Stimulated activated CD4-positive, alpha-beta T cell treated with anti-CD3 and anti-CD28 coated beads, TNF-alpha, amount 100 ng/mL, for 24 hours (primary cell): Measurements from ENCODE around the gene KCNJ15.

ENCODE experiments used
- DNase-seq, 3 experiments: peaks; one replicate each; pipeline ENCODE4 v3.0.0-alpha.2; 2020; ENCODE audit warnings: low read depth in 3 of 3

KCNJ15 gene

DNA sequence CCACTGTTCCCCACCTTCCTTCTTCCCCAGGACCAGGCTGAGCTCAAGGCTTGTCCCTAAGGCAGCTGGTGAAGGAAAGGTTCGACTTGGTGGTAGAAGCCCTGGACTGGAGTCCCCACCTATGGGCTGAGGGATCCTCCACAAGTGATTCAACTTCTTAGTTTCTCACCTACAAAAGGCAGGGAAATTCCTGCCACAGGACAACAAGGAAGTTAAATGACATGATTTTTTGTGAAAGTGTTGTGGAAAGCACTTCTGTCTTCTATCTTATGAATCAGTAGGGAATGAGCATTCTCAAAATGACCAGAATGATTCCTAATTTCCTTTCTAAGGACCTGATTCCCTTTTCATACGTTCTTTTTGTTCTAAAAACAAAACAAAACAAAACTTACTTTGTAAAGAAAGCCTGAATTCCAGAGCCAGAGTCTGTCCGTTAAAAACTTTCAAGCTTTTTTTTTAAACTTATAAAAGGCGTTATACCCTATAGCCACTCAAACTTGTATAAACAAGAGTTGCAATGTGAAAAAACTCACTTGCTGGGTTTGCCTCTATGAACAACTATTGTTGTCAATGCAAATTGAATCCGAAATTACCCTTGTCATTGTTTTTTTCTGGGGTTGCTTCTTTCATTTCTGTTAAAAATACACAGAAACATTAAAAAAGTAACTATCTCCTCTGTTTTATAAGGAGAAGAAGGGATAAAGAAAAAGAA is 12.2 kb downstream of the KCNJ15 start:
- DNase-seq = no peak

DNA sequence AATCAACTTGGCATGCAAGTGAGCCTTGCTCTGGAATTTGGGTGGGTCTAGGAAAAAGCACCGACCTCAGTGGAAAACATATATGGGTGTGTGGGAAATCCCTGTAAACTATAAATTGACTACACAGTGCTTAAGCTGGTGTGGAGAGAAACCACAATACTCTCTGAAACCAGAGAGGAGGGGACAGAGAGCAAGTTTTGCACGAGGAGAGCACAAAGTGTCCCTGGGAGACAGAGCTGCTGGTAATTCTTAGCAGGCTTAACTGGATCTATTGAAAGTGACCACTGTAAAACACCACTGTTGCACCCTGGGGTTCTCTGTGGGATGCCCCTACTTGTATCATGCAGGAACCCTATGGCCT is 12.8 kb downstream of the KCNJ15 start:
- DNase-seq = no peak

DNA sequence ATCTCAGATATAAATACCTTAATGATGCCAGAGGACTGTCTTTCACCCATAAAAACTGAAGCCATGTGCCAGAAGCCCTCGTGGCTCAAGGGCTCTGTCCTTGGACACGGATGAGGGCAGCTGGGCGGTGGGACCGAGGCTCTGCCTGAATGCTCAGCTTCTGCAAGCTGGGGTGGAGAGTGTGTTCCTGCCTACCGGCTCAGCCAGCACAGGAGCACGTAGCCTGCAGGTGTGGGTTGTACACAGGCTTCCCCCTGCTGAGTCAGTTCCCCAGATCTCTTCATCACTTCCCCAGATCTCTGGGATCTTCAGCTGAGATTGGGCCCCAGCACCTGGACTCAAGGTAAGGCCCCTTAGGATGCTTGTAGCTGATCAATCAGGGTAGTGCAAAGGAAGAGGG is 15.4 kb downstream of the KCNJ15 start:
- DNase-seq = no peak

DNA sequence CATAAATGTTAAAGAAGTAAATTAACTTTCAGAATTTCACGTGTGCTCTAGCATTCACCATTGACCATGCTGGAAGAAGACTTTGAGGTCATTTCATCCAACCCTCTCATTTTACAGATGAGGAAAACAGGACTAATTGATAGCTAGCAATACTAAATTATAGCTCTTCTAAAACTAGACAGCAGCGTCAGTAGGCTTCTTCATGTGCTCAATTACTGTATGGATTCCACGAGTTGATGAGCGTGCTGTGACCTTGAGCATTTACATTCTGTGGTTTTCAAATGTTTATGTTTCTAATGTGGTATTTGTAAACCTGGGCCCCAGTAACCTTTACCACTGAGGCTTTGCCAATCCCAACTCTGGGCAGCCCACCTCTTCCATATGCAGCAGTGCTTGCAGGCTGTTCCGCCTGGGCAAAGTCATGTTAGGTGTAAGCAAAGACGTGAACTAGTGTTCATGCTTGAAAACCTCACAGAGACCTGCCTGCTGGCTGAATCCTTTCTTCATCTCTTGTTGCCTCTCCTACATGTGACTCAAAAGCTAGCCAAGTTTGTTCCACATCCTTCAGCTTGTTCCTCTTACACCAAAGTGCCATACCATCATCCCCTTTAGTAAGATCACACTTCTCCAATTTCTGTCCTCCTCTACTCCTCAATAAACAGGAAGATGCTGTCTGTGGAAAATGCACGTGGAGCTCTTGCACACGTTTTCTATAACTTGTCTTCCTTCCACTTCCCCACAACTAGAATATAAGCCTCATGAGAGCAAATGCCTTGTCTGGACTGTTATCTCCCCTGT is 17.2 kb downstream of the KCNJ15 start:
- no peak for DNase-seq

DNA sequence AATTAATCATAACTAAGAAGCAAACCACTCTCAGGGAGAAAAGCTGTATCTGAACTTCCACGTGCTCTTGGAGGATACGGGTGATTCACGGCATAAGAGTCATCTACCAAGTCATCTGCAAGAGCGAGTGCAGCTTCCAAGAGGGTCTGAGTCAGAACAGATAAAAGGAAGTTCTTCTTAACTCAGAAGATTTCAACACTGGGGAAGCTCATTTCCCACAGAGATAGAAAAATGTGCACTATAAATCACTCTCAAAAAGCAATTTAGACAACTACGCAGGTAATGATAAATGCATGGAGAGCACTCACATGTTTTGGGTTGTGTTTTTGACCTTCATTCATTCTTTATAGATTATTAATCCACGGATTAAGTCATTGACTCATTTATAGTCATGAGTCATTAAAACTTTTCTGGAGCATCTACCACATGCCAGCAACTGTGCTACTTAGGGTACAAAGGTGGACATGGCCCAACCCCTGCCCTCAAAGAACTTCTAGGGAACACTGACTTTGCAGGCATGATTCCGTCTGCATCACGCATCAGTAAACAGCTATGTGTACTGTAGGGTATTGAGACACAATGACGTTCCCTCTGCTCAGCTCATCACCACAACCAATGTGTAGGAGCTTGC is 20.8 kb downstream of the KCNJ15 start:
- no peak for DNase-seq

DNA sequence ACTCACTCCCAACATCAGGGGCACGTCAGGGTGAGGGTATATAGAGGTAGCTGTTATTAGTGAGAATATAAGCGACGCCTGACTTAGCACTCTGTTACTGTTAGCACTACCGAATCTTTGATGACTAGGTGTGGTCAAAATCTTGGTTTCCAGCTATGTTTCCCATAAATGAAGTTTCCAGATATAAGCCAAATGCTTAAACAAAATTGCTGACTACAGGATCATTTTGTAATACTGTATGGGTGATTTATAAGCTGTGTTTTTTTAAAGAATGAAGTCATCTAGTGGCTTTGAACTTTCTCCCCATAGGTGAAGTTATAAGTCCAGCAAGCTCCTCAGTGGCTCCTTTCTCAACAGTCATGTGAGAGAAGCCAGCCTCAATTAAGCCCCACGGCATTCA is 23.7 kb downstream of the KCNJ15 start:
- no peak for DNase-seq

DNA sequence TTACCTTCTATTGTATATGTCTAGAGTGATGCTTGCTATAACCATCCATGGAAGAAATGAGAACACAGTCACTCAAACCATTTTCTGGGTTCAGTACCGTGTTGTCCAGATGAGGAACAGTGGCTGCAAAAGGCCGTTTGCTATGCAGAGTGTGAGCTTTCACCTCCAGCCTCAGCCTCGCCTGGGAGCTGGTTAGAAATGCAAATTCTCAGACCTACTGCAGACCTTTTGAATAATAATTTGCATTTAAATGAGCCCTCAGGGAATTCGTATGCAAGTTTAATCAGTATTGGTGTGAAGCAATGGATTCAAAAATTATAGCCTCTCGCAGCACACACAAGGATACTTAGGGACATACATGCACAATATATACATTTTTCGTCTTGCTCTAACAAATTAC is 24.1 kb downstream of the KCNJ15 start:
- DNase-seq = no peak

DNA sequence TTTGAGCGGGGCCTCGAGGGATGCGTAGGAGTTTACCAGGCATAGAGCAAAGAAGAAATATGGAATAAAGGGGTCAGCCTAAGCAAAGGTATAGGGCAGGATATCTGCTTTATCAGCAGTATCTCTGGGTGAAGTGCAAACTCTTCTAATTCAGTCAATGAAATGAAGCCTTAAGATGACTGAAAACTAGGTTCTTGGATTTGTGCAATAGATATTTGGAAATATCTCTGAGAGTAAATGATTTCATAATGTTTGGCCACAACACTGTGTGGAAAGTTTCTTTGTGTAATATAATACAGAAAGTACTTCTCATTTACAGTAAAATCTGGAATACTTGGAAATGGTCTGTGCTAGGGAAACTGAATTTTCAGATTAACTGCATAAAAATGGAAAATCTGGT is 26.1 kb downstream of the KCNJ15 start:
- DNase-seq = no peak

DNA sequence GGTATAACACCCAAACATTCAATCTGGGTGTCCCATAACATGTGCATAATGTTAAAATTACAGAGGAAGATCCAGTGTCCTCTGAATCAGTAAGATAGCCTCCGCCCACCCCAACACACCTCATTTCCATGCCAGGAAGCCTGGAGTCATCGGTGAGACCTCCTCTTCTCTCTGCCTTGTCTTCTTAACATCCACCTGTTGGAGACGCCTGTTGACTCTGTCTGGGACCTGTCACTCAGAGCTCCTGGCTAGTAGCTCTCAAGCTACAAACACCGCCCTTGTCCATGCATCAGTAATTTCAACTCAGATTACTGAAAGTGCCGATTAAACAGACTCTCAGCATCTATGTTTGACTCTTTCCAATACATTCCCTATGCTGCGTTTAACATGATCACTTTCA is 27.4 kb downstream of the KCNJ15 start:
- no peak for DNase-seq

DNA sequence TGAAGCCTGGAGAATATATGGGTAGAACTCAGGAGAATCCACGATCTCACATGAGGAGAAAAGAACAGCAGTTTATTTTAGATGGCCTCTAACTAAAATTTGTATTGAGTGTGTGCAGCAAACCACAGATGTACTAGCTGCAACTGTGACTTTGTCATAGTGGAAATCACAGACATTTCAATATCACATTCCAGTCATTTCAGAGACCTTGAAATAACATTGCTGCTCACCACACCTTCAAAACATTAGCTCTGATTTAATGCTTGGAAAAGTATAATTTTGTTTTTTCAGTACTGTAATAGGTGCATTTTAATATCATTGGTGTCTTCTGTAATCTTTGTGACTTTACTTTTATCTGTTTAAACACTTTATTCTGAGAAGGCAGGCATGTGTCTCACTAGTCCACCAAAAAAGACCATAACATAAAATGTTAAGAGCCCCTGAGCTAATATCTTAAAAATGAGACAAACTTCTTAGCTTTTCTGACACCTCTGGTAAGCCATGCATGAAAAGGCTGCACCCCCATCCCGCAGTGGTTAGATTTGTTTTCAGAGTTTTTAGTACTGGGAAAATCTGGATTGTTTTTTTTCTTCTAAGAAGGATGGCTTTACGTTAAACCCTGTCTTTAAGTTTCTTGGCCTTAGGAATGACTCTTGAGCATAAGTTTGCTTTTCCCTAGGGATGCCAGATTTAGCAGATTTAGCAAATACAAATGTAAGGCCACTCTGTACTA is 30.1 kb downstream of the KCNJ15 start:
- no peak for DNase-seq

DNA sequence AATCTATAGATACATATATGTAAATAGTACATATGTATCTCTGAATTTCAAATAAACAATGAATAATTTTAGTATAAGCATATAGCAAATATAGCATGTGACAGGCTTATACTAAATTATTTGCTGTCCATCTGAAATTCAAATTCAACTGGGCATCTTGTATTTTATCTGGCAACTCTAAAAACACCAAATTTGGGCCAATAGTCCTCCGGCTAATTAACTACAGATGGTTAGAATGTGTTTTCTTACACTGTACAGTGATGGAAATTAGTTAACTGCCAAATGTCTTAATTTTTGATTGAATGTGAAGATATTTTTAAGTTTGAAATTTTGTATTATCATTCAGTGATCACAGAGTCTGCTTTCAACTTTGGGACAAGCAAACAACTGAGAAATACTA is 30.7 kb downstream of the KCNJ15 start:
- no peak for DNase-seq

DNA sequence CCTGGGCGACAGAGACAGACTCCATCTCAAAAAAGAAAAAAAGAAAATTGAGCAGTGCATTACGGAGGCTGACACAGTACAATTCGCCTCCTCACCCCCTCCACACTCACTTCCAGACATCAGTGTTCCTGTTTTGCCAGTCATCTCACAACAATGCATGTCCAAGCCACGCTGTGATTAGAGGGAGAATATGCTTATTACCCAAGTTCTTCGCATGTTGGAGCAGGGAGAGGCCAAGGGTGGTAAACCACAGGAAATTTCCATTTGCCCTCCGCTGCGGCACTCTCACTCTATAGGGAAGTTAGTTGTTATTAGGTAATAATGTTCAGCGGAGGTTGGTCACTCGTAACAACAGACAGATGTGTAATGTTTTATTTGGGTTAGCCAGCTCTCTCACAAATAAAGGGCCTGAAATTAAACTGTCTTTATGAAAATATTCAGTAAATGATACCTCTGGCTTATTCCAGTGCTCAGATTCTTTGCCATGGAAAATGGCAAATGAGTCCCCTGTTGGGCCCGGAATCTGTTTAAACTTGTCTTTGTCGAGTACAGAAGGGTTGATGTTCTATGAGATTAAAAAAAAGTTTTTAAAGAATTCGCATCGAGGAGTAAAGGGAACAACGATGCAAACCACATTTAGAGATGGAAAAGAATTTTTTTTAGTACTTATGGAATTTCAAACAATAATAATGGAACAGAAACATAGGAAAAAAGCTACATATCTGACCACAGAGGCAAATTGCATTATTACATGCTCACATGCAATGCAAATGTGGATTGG is 33.1 kb downstream of the KCNJ15 start:
- no peak for DNase-seq

DNA sequence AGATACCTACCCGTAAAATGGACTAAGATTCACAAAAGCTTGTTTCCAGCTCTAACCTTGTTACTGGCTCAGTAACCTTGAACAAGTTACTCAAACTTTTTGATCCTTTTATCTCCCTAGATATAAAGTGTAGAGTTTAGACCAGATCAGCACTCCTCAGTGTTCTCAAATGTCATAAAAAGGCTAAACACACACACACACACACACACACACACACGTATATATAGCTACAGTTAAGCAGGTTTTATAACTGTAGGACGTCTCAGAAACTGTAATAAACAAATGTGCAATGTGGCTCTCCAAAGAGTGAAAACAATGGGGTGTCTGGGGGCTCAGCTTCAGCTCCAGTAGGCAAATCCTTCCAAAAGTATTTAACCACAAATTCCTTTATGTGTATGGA is 34.0 kb downstream of the KCNJ15 start:
- DNase-seq = no peak

DNA sequence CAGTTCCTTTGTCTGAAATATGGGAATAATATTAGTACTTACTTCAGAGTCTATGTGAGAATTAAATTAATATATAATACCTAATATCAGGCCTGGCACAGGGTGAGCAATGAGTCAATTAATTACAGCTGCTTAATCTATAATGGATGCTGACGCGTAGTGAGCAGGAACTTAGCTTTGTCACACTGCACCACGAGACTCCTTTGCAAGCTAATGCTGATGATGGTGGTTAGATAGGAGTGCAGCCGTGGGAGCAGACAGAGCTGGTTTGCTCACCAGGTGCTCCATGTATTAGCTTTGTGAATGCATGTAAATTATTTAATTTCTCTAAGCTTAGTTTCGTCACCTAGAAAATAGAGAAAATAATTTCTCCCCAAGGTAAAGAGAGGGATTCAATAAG is 35.1 kb downstream of the KCNJ15 start:
- DNase-seq = no peak

DNA sequence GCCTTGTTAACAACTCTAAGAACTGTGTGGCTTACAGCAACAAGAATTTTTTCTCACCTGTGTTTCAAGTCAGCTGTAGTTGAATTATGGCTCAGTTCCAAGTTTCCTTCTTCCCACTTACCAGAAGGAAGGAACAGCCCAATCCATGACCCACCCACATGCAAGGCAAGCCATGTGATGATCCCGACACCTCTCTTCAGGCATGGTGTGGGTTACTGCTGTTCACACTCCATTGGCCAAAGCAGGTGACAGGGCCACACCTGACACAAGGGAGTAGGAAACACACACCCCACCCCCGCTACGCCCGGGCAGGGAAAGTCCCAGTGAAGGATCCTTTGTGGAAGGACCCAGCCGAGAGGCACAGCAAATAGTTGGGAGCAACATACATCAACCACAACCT is 36.3 kb downstream of the KCNJ15 start:
- DNase-seq = no peak

DNA sequence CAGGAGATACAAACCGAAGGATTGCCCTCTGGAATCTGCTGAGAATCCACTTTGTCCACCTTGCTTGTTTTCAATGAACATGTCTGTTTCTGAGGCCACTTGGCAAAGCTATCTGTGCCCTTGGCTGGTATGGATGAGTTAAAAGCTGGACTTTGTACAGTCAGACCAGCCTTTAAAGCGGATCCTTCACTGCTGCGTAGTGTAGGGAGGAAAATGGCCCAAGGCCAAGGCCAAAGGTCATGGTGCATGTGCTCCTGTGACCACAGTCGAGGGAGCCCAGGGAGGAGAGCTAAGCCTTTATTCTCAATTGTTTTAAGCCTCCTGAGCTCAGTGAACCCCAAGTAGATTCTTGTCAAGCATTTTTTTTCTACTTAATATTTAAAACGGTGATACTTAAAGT is 37.0 kb downstream of the KCNJ15 start:
- DNase-seq = no peak

DNA sequence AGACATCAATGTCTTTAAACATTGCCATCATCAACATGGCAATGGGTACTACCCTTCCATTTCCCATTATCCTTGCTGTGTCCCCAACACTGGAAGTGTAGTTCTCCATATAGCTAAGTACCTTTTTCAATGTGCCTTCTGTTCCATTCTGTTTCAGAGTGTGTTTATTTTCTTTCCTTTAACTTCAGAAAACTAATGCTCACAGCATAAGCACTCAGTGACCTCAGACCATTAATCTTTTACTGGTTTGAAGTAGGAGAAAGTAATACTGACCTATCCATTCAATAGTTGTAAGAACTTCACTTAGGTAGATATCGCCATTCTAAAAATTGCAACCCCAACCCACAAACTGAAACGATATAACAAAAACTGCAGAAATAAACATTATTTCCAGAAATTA is 37.8 kb downstream of the KCNJ15 start:
- no peak for DNase-seq

DNA sequence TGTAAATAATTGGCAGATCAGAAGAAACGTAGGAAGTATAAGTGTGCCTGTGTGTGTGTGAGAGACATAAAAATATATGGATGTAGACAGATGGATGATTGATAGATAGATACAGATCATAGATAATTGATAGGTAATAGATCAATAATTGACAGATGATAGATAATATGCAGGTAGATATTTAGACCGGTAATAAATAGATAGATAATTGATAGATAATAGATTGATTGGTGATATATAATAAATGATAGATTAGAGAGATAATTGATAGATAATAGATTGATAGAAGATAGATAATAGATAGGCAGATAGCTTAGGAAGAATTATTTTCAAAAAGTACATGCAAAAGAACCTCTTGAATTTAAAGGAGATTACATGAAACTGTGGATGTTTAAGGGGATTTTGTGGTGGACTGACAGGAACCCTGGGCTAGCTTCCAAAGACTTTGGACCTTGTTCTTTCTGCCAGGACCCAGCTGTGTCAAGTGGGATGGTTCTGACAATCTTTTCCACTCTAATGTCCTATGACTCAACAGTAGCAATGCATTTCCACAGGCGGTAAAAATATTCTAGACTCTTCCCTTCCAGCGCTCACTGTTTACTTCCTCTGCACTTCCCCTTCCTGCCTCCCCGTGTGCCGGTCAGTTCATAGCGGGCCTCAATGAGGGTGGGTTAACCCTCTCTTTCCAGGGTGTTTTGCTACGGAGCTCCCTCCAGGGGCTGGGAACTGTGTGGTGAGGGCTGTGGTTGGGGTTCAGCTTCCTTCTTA is 39.4 kb downstream of the KCNJ15 start:
- no peak for DNase-seq

DNA sequence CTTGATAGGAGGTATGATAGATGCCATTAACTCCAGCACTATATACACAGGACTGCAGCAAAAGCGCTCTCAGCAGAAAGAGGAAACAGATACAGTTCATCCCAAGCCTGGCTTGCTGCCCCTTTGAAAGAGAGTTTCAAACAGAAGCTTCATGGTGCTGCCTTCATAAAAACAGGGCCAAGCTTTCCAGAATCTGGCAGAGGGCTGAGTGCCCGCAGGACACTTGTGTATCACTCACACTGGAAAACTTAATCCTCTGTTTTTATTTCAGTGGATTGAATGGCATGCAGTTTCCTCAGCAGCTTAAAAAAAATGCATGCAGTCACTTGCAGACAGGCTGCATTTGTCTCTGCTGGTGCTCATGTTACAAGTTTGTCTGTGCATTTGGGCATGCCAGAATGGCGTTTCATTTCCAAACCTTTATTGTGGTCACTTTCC is 40.4 kb downstream of the KCNJ15 start:
- no peak for DNase-seq

DNA sequence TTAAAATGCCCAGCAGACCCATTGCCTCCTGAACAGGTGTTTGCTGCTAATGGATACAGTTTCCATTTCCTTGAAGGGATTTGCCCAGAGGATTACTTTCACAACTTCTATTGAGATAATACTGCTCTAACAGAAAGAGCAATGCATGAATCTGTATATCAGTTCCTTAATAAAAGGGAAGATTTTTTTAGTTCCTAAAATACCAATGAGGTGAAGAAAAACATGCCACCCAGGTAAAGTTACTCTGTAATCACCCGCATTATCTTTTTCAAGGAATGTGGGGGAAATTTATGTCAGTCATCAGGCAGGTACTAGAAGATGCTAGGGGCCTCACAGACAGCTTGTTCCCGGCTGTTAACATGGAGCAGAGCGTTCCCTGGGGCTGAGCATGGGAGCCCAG is 41.1 kb downstream of the KCNJ15 start:
- DNase-seq = no peak

DNA sequence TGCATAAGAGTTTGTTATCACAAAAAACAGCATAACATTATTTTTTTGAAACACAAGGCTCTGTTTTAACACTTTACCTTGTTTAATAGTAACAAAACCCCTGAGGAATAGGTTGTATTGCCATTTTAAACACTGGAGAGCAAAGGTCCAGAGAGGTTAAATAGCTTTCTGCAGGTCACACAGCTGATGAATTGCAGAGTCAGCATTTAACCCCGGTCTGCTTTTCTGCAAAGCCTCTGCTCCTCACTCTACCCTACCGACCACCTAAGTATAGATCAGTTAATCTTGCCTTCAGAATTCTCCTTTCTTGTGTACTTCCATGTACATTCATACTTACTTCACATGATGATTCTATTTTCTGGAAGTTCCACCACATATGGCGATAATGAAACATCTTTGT is 42.0 kb downstream of the KCNJ15 start:
- no peak for DNase-seq
